H9 (cell line): ENCODE results near the gene HHAT. TPM values are rescaled to one million over a fixed set of nuclear protein-coding genes. Genes with fewer than 3 reads are reported as not detected.

Experiments
- DNase-seq: peaks from one replicate; pipeline ENCODE4 v3.0.0-alpha.2; 2017
- H2AFZ ChIP-seq: one replicate; pipeline ENCODE4 v1.6.1; 2013; ENCODE audit warnings: mild to moderate bottlenecking, low read length, control low read depth, moderate library complexity
- H2AK5ac ChIP-seq: 2 replicates; pipeline ENCODE4 v1.6.1; 2013; ENCODE audit warnings: low read length, control low read depth, mixed read lengths; ENCODE audit not compliant: insufficient read length
- H2BK120ac ChIP-seq: one replicate; pipeline ENCODE4 v1.6.1; 2013; ENCODE audit warnings: low read depth, mild to moderate bottlenecking, low read length, control low read depth, inconsistent platforms; ENCODE audit not compliant: poor library complexity, severe bottlenecking
- H2BK12ac ChIP-seq: 2 replicates; pipeline ENCODE4 v1.6.1; 2013; ENCODE audit warnings: low read length, control low read depth, mixed read lengths, low read depth; ENCODE audit not compliant: insufficient read length
- H2BK15ac ChIP-seq: 2 replicates; pipeline ENCODE4 v1.6.1; 2013; ENCODE audit warnings: low read depth, low read length, control low read depth
- H2BK20ac ChIP-seq: one replicate; pipeline ENCODE4 v1.6.1; 2013; ENCODE audit warnings: low read depth, mild to moderate bottlenecking, low read length, control low read depth, inconsistent platforms; ENCODE audit not compliant: poor library complexity, severe bottlenecking
- H2BK5ac ChIP-seq: 2 replicates; pipeline ENCODE4 v1.6.1; 2013; ENCODE audit warnings: low read length, control low read depth, mixed read lengths; ENCODE audit not compliant: insufficient read length
- H3K14ac ChIP-seq: 2 replicates; pipeline ENCODE4 v1.6.1; 2013; ENCODE audit warnings: low read length, control low read depth; ENCODE audit not compliant: insufficient read depth
- H3K18ac ChIP-seq: 2 replicates; pipeline ENCODE4 v1.6.1; 2013; ENCODE audit warnings: low read depth, mild to moderate bottlenecking, mixed read lengths, low read length, control low read depth; ENCODE audit not compliant: insufficient read length
- H3K23ac ChIP-seq: 2 replicates; pipeline ENCODE4 v1.6.1; 2013; ENCODE audit warnings: low read length, control low read depth, mixed read lengths, low read depth; ENCODE audit not compliant: insufficient read length
- H3K23me2 ChIP-seq: 2 replicates; pipeline ENCODE4 v1.6.1; 2013; ENCODE audit warnings: low read depth, mild to moderate bottlenecking, mixed read lengths, low read length, control low read depth; ENCODE audit not compliant: insufficient read length, poor library complexity, severe bottlenecking
- H3K27ac ChIP-seq: 2 replicates; pipeline ENCODE4 v1.5.1; 2013; ENCODE audit warnings: low read length, control low read depth, mixed read lengths, low read depth; ENCODE audit not compliant: insufficient read length
- H3K27me3 ChIP-seq: 2 replicates; pipeline ENCODE4 v1.6.1; 2013; ENCODE audit warnings: low read length, control low read depth, inconsistent platforms; ENCODE audit not compliant: insufficient read depth
- H3K4ac ChIP-seq: 2 replicates; pipeline ENCODE4 v1.6.1; 2013; ENCODE audit warnings: low read depth, mild to moderate bottlenecking, control low read depth, inconsistent platforms, low read length, moderate library complexity
- H3K4me1 ChIP-seq: 2 replicates; pipeline ENCODE4 v1.6.1; 2013; ENCODE audit warnings: low read length, control low read depth, inconsistent platforms; ENCODE audit not compliant: insufficient read depth
- H3K4me2 ChIP-seq: 2 replicates; pipeline ENCODE4 v1.6.1; 2013; ENCODE audit warnings: low read length, control low read depth, mixed read lengths; ENCODE audit not compliant: insufficient read length, insufficient read depth
- H3K56ac ChIP-seq: 2 replicates; pipeline ENCODE4 v1.6.1; 2013; ENCODE audit warnings: low read depth, mild to moderate bottlenecking, mixed read lengths, low read length, control low read depth; ENCODE audit not compliant: insufficient read length
- H3K79me1 ChIP-seq: 2 replicates; pipeline ENCODE4 v1.6.1; 2013; ENCODE audit warnings: low read depth, mild to moderate bottlenecking, moderate library complexity, low read length, control low read depth, inconsistent platforms; ENCODE audit not compliant: insufficient read depth, poor library complexity, severe bottlenecking
- H3K79me2 ChIP-seq: 2 replicates; pipeline ENCODE4 v1.6.1; 2013; ENCODE audit warnings: low read length, control low read depth, inconsistent platforms; ENCODE audit not compliant: insufficient read depth
- H3K9ac ChIP-seq: 2 replicates; pipeline ENCODE4 v1.6.1; 2013; ENCODE audit warnings: low read length, control low read depth, mixed read lengths; ENCODE audit not compliant: insufficient read length; ENCODE audit errors: extremely low read depth
- H3K9me3 ChIP-seq: one replicate; pipeline ENCODE4 v1.6.1; 2013; ENCODE audit warnings: low read depth, low read length, inconsistent platforms; ENCODE audit not compliant: control insufficient read depth
- H3T11ph ChIP-seq: one replicate; pipeline ENCODE4 v1.6.1; 2013; ENCODE audit warnings: mild to moderate bottlenecking, low read length, control low read depth, inconsistent platforms
- H4K20me1 ChIP-seq: one replicate; pipeline ENCODE4 v1.6.1; 2013; ENCODE audit not compliant: control insufficient read depth, insufficient read length, insufficient read depth
- H4K5ac ChIP-seq: 2 replicates; pipeline ENCODE4 v1.6.1; 2013; ENCODE audit warnings: low read depth, mild to moderate bottlenecking, mixed read lengths, low read length, control low read depth; ENCODE audit not compliant: insufficient read length
- H4K8ac ChIP-seq: replicated peaks from 2 replicates; pipeline ENCODE4 v1.6.1; 2013; ENCODE audit warnings: low read length, control low read depth, mixed read lengths, low read depth; ENCODE audit not compliant: insufficient read length
- H4K91ac ChIP-seq: 2 replicates; pipeline ENCODE4 v1.6.1; 2013; ENCODE audit warnings: low read depth, mild to moderate bottlenecking, moderate library complexity, mixed read lengths, low read length, control low read depth; ENCODE audit not compliant: insufficient read length
- H3K27ac Mint-ChIP-seq, 3 experiments: 2 replicates in 2 of 3; 3 replicates in 1 of 3; pipeline ENCODE4 v1.8.0; 2020 to 2021; ENCODE audit warnings: mixed read lengths in 3 of 3, mild to moderate bottlenecking in 1 of 3, moderate library complexity in 1 of 3
- H3K27me3 Mint-ChIP-seq: 2 replicates; pipeline ENCODE4 v1.8.0; 2021; ENCODE audit warnings: low read depth, mild to moderate bottlenecking, moderate library complexity, mixed read lengths
- H3K36me3 Mint-ChIP-seq, 3 experiments: 2 replicates in 2 of 3; 3 replicates in 1 of 3; pipeline ENCODE4 v1.8.0; 2020 to 2021; ENCODE audit warnings: low read depth in 3 of 3, mixed read lengths in 3 of 3; ENCODE audit not compliant: insufficient read depth in 1 of 3
- H3K4me1 Mint-ChIP-seq, 2 experiments: 2 replicates each; pipeline ENCODE4 v1.8.0; 2020; ENCODE audit warnings: mixed read lengths in 2 of 2
- H3K4me3 Mint-ChIP-seq, 2 experiments: 2 replicates in 1 of 2; 3 replicates in 1 of 2; pipeline ENCODE4 v1.8.0; 2020 to 2021; ENCODE audit warnings: mild to moderate bottlenecking in 2 of 2, mixed read lengths in 2 of 2, moderate library complexity in 1 of 2
- H3K9me3 Mint-ChIP-seq, 2 experiments: 2 replicates in 1 of 2; 3 replicates in 1 of 2; pipeline ENCODE4 v1.8.0; 2020; ENCODE audit warnings: mild to moderate bottlenecking in 2 of 2, mixed read lengths in 2 of 2, moderate library complexity in 1 of 2
- CTCF ChIP-seq: fragments of 200-600 bp; sonication (generic); conservative IDR thresholded peaks from 3 replicates; pipeline ENCODE4 v1.8.0; 2021; ENCODE audit warnings: antibody characterized with exemption, mild to moderate bottlenecking
- WGBS: extraction: QIAGEN DNeasy Blood & Tissue Kit; methylation state at CpG from one replicate; pipeline ENCODE4 v1.1.7; 2013; ENCODE audit warnings: missing lambda C conversion rate, low lambda C conversion rate, mixed read lengths; ENCODE audit not compliant: insufficient read length; ENCODE audit errors: extremely low coverage; 5-methylcytosine and 5-hydroxymethylcytosine counted together
- total RNA-seq: library from RNA; stranded (reverse); gene quantifications from 2 replicates; pipeline ENCODE4 v1.2.1, GENCODE V29; 2021

HHAT gene
- total RNA-seq, 1 experiment from 2014 or later = 0.48 TPM

- H3K9me3 Mint-ChIP-seq = no peaks in the 10 kb centered on the region
- Histone ChIP-seq H2BK20ac (no peak overlapping the region), H3K27ac (no peak overlapping the region), H2BK12ac (no peak overlapping the region), H3K56ac (no peak overlapping the region), H3K23me2 (no peaks in the 10 kb centered on the region), H3K4me2 (no peak overlapping the region), H2BK5ac (no peak overlapping the region), H2AFZ (no peak overlapping the region), H4K5ac (no peak overlapping the region), H3K27me3 (no peaks in the 10 kb centered on the region), H3K79me1 (no peaks in the 10 kb centered on the region), H3K23ac (no peak overlapping the region), H3T11ph (no peak overlapping the region), H4K20me1 (no peaks in the 10 kb centered on the region), H3K14ac (no peak overlapping the region), H2AK5ac (no peak overlapping the region), H2BK15ac (no peak overlapping the region), H3K18ac (no peak overlapping the region), H3K9ac (no peak overlapping the region), H3K9me3 (no peaks in the 10 kb centered on the region), H3K79me2 (no peaks in the 10 kb centered on the region), H3K4me1 (no peaks in the 10 kb centered on the region), H4K8ac (no peak overlapping the region), H3K4ac (no peak overlapping the region), H2BK120ac (no peak overlapping the region), H4K91ac (no peak overlapping the region)
- no peak overlapping the region for H3K4me3 Mint-ChIP-seq
- H3K4me1 Mint-ChIP-seq = peaks cover 0 to 4% of the 10 kb centered on the region in 2 experiments; a peak in 3 of 4 replicates
- no CpG with 5 or more reads among the region's 4 CpGs for WGBS
- no peak for DNase-seq
- no peak overlapping the region for H3K27ac Mint-ChIP-seq
- no peaks in the 10 kb centered on the region for H3K36me3 Mint-ChIP-seq
- H3K27me3 Mint-ChIP-seq = no peaks in the 10 kb centered on the region
- TF ChIP-seq CTCF = no peak
Measured at GRCh38 chr1:210434223-210434622, 105.5 kb downstream of the HHAT start.
